HG03196 (cell line): ENCODE measurements around the gene PPARG.
"Not testable (repeated sequence)": the region's sequence is repeated elsewhere in the genome, so short reads cannot be mapped to it uniquely, and the experiment has no call there.

Experiments used
- ATAC-seq: cut with Tn5 transposase; IDR thresholded peaks from one replicate; pipeline ENCODE4 v1.9.1; 2021; ENCODE audit not compliant: unreplicated experiment

PPARG gene

DNA sequence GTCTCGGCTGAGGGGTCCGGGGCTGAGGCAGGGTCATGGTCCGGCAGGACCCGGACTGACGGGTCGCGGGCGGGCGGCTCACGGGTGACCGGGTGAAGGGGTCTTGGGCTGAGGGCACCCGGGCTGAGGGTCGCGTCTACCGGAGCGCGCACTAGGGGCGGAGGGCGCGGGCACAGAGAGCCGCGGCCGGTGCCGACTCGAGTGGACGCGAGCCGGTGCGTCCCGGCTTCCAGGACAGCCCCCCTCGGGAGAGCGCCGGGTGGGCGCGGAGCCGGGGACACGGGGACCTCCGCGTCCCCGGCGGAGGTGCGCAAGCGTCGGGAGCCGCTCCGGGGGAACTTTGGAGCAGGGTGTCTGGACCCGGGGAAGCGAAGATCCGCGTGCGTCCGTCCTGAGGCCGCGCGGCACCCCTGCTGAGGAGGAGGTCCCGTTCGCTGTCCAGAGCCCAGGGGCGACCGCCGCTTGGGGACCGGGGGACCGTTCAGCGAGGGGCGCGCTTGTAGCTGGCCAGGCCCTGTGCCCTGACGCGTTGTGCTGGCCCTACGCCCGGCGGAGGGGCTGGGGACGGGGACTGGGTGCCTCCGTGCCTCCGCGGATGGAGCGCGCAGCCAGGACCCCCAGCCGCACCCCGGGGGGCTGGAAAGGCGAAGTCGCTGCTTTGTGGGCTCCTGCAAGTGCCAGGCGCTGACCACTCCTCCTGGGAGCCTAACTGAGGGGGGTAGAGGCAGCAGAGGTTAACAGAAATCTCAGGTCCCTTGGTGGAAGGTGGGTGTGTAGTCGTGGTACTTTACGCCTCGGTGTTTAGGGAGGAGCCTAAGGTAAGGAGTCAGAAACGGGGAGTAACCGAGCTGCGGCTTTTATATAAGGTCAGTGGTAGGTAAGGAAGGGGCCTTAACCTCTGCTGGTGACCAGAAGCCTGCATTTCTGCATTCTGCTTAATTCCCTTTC lies at the start of gene PPARG:
PPARG (plus strand) TSS at position 889 of the 948 bp plus-strand sequence. CDS start 90,642 bp downstream, outside the sequence.
- no peak for ATAC-seq

DNA sequence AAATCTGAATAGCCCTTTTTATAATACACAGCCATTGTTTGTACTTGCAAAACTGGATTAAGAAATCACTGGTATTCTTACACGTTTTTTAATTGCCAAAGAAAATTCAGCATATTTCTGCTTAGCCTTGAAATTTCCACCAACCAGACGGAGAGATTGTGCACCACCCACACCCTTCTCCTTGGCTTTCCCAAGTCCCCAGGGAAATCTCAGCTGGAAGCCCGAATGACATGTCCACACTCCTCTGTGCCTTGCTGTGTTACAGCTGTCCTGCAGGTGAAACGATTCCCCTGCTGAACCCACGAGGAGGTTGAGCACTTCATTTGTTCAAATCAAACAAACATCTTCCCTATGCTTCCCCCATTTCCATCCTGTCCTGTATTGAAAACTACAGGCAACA lies 49.6 kb upstream of the PPARG start:
- no peak for ATAC-seq

DNA sequence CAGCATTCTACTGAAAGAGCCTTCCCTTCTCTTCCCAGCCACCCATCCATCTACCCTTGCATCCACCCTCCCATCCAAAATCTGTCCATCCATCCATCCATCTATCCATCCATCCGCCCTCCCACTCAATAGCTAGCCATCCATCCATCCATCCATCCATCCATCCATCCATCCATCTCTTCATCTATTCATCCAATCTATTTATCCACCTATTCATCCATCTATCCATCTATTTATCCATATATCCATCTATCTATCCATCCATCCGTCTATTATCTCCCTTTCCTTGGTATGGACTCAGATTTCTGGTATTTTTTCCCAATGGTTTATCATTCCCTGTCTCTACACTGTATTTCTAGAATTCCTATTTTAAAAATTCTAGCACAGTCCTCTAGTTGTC lies 46.1 kb upstream of the PPARG start:
- no peak for ATAC-seq

DNA sequence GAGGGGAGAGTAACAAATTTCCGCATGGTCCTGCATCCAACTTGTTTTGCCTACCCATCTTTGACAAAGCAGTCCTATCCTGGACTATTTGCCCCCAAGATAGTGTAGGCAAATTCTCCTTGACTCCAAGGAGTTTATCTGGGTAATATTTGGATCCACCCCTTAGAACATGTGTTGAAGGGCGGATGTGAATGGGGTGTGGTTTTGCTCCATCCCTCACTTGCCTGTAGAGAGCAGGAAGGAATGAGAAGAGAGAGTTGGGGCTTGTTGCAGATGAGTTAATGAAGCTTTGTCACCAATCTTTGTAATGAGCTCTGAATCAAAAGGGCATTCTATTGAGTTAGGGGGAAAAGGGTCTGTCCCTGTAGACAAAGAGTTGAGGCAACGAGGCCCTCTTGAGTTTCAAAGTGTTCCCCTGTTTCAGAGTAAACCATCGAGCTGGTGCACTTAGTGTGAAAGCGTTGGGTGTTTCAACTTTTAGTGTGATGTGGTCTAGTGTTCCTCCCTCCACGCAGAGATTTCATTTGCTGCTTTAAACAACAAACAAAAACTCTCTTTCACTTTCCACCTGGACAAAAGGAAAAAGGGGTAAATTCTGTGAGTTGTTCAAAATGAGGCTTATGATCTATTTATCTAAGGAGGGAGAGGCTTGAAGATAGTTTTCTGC lies 42.2 kb upstream of the PPARG start:
- no peak for ATAC-seq

- ATAC-seq, result no peak
These were observed 41.5 kb upstream of the PPARG start for GRCh38 chr3:12247411-12247810.

GRCh38 chr3:12249519-12249918 lies 39.4 kb upstream of the PPARG start:
- ATAC-seq, result no peak

DNA sequence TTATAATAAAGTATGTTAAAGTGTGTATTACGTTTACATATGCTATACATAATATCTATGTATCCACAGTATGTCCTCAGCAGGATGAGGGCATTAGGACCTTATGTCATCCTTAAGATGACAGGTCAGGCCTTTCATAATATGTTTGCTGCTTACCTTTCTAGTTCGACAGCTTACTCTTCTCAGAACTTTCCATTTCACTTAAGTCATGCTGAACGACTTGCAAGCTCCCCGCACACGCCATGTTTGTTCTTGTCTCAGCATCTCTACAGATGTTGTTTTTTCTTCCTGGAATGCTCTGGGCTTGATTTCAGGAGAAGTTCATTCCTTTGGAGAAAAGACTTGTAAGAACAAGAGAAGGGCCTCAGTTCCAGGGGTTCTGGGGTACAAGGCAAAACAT lies 36.0 kb upstream of the PPARG start:
- no peak for ATAC-seq

GRCh38 chr3:12253516-12254343 lies 35.1 kb upstream of the PPARG start:
- ATAC-seq, result no peak

GRCh38 chr3:12255393-12255792 lies 33.5 kb upstream of the PPARG start:
- ATAC-seq, result no peak

DNA sequence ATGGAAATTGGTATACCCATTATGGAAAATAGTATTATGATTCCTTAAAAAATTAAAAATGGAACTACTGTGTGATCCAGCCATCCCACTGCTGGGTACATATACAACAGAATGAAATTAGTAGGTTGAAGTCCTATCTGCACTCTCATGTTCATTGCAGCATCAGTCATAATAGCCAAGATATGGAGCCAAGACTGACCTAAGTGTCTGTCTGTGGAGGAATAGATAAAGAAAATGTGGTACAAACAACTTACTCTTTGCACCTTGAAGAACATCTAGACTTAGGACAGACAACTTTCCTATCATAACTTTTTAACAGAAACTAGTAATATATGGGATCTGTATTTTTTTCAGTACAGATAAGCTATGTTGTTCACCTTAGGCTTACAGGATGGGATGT lies 30.0 kb upstream of the PPARG start:
- ATAC-seq, result no peak

DNA sequence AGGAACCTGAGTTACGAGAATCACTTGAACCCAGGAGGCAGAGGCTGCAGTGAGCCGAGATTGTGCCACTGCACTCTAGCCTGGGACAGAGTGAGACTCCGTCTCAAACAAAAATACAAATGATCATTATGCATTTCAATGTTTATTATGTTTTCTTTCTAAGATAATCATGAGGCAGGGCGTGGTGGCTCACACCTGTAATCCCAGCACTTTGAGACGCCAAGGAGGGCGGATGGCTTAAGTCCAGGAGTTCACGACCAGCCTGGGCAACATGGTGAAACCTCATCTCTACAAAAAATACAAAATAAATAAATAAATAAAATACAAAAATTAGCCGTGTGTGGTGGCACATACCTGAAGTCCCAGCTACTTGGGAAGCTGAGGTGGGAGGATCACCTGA lies 26.7 kb upstream of the PPARG start:
- ATAC-seq, result not testable (repeated sequence)

DNA sequence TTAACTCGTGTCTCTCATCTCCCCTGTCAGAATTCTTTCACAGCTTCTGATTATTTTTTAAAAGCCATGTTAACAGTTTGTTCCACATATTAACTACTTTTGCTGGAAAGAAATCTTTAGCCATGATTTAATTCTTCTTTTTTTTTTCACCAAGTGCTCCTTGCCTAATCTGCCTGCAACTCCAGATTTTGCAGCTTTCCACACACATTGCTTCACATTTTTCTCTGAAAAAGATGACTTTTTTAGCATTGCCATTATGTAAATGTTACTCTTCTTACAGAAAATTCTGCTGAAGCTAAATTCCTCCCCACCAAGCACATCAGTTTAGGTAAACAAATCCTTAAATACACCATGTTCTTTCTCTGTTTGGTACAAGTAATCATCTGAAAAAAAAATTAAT lies 23.4 kb upstream of the PPARG start:
- ATAC-seq, result no peak

DNA sequence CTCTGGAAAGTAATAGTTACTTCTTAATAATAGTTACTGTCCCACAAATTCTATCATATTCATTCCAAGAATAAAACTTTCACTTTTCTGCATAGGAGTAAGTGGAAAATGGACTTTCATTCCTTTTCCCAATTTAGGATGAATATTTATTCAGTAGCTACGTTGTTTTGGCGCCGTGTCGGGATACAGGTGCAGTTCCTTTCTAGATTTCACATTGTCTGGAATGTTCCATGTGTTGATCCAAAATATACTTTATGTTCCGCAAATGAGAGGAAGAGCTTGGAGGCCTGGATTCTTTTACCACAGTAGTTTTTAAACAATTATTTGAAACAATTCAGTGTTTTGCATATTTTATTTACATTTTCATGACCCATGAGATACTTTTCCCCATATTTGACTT lies 22.8 kb upstream of the PPARG start:
- ATAC-seq, result no peak

DNA sequence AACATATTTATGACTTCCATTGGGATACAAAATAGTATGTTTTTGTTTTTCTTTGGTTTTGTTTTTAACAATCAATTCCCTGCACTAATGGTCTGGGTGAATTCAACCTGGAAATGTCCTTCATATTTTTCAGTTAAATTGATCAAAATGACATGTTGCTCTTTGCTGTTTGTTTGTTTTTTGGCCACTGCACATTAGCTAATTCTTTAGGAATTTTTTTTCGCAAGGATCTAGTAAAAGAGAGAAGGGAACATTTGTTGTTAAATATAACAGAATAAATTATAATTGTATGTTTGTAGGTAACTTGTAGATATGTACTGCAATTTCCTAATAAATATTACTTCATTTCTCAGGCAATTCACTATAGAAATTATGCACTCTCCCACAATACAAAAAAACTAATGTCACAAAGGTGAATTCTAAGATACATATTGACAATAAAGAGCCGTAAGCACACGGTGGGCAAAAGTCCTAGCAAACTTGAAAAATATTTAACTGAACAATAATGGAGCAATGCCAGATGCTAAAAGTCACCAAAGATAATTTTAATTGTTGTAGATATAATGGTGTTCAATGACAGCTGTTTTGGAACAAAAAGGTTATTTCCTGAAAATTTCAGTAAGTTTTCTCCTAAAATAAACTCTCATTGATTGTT lies 21.4 kb upstream of the PPARG start:
- no peak for ATAC-seq

- no peak for ATAC-seq
These were observed 20.7 kb upstream of the PPARG start for GRCh38 chr3:12268049-12268735.

DNA sequence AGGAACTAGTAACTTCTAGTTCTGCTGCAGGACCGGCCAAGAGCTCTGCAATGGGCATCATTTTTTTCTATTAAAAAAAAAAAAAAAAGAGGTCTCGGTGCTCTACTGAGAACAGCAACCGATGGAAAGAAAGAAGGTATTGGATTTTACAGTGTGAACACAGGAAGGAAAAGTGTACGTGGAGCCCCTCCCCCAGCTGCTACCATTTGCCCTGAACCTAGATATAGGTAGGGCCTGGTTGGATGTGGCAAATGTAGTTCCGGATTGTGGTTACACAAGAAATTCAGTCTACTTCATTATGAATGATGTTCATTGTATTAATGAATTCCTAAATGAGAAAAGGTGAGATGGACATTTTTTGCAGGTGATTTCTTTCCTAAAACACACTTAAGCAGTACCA lies 17.9 kb upstream of the PPARG start:
- no peak for ATAC-seq

- peak; percentile 98 for ATAC-seq
These were observed 15.7 kb upstream of the PPARG start for GRCh38 chr3:12273045-12273695.

- ATAC-seq, result no peak
These were observed 12.8 kb upstream of the PPARG start for GRCh38 chr3:12275974-12276650.

GRCh38 chr3:12276827-12277226 lies 12.0 kb upstream of the PPARG start:
- ATAC-seq, result not testable (repeated sequence)
